ENCODE measurements around the gene F8. TPM values are rescaled to one million over a fixed set of nuclear protein-coding genes. Genes with fewer than 3 reads are reported as not detected.

Gene F8
- total and polyA plus RNA-seq, 2 of the 4 experiments (the other 2 are of a cell fraction): 1.4 to 1.5 TPM

DNA sequence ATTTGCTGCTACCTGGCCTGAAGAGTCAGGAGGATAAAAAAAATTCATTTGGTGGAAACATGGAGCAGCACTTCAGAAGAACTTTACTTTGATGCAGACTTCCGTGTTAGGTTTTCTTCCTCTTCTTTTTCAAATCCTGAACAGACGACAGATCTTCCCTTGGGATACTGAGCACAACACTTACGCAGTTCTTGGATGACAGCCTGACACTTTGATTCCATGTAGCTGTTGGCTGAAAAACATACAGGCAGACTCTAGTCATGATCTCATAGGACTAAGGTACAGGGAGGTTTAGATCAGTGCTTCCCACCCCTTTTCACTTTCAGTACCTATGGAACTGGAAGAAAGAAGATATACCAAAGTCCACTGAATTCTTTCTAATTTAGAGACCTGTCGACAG, 39.2 kb upstream of the F8 start:
- no peak overlapping the region for H3K4me3 ChIP-seq (ENCODE audit: insufficient read depth, low read depth, low read length)
- CTCF ChIA-PET: interaction anchor here (0.6 to 1.1 kb wide), 2 partner anchors 48 to 143 kb away, joined by 3 to 4 read pairs; no protein-coding TSS in a partner anchor
- H2BK20ac ChIP-seq (ENCODE audit: low read depth, low read length): no peak overlapping the region
- no peak overlapping the region for H3K23ac ChIP-seq (ENCODE audit: low read depth, low read length)
- H4K5ac ChIP-seq (ENCODE audit: low read depth, low read length): no peak overlapping the region
- no peak overlapping the region for H2AK5ac ChIP-seq (ENCODE audit: low read depth, low read length)
- no peak for ATAC-seq (ENCODE audit: low read depth)
- no peak overlapping the region for H2AFZ ChIP-seq (replicated peaks; ENCODE audit: low read length, poor library complexity)
- in situ Hi-C loops (cut with MboI; ENCODE audit: low sequenced_read_pairs) (no loop called here), intact Hi-C loops (cut with micrococcal nuclease) (no loop called here), dilution Hi-C loops (cut with HindIII; ENCODE audit: low sequenced_read_pairs, unreplicated experiment) (no loop called here)
- no peak overlapping the region for H3K9ac ChIP-seq (ENCODE audit: low read depth, low read length)
- no peak overlapping the region for H3K4me2 ChIP-seq (ENCODE audit: low read depth, low read length)
- H3K36me3 ChIP-seq (ENCODE audit: control insufficient read depth, insufficient read depth, low read length): no peaks in the 10 kb centered on the region; the same call in 1 of the 2 replicates
- TF ChIP-seq MXI1 (IDR thresholded peaks at IDR 0.05; ENCODE audit: borderline replicate concordance, low read depth, low read length) (no peak), MAZ (IDR thresholded peaks at IDR 0.05; ENCODE audit: borderline replicate concordance, low read depth, low read length) (no peak), POLR2A (IDR thresholded peaks at IDR 0.05; ENCODE audit: low read depth, low read length) (no peak), CEBPB (IDR thresholded peaks at IDR 0.05; ENCODE audit: low read depth, low read length) (no peak), RAD21 (IDR thresholded peaks at IDR 0.05; ENCODE audit: low read length) (no peak), NFE2L2 (IDR thresholded peaks at IDR 0.05; ENCODE audit: low read depth, low read length) (no peak)
- TF ChIP-seq, protein P1, sequence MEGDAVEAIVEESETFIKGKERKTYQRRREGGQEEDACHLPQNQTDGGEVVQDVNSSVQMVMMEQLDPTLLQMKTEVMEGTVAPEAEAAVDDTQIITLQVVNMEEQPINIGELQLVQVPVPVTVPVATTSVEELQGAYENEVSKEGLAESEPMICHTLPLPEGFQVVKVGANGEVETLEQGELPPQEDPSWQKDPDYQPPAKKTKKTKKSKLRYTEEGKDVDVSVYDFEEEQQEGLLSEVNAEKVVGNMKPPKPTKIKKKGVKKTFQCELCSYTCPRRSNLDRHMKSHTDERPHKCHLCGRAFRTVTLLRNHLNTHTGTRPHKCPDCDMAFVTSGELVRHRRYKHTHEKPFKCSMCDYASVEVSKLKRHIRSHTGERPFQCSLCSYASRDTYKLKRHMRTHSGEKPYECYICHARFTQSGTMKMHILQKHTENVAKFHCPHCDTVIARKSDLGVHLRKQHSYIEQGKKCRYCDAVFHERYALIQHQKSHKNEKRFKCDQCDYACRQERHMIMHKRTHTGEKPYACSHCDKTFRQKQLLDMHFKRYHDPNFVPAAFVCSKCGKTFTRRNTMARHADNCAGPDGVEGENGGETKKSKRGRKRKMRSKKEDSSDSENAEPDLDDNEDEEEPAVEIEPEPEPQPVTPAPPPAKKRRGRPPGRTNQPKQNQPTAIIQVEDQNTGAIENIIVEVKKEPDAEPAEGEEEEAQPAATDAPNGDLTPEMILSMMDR (conservative IDR thresholded peaks at IDR 0.05; ENCODE audit: low read depth, low read length): no peak
- DNase-seq: no peak
- H3K18ac ChIP-seq (ENCODE audit: low read depth, low read length): no peak overlapping the region
- H3K9me3 ChIP-seq (ENCODE audit: control insufficient read depth, insufficient read depth, low read length): no peaks in the 10 kb centered on the region
- no peak overlapping the region for H4K91ac ChIP-seq (ENCODE audit: insufficient read depth, low read depth, low read length)
- no peak overlapping the region for H3K56ac ChIP-seq (ENCODE audit: extremely low read depth, insufficient read depth, low read length)
- H3K27ac ChIP-seq (ENCODE audit: insufficient read depth, low read length): no peak overlapping the region
- no peak overlapping the region for H2BK120ac ChIP-seq (ENCODE audit: low read depth, low read length)
- H2BK15ac ChIP-seq (ENCODE audit: low read depth, low read length): no peak overlapping the region
- no peaks in the 10 kb centered on the region for H3K27me3 ChIP-seq (ENCODE audit: control insufficient read depth, insufficient read depth, low read length)
- H2AK9ac ChIP-seq (replicated peaks; ENCODE audit: low read depth, low read length, poor library complexity): no peak overlapping the region
- H2BK5ac ChIP-seq (ENCODE audit: low read depth, low read length, poor library complexity, severe bottlenecking): no peak overlapping the region
- H4K20me1 ChIP-seq (ENCODE audit: insufficient read depth, low read length): no peaks in the 10 kb centered on the region
- peaks cover 1 to 10% of the 10 kb centered on the region in 2 experiments; a peak in 2 of 4 replicates for H3K79me1 ChIP-seq (ENCODE audit: low read depth in 1 of 2, low read length in 2 of 2)
- peaks cover 4% of the 10 kb centered on the region for H3K4me1 ChIP-seq (ENCODE audit: control insufficient read depth, insufficient read depth, low read length)
- H3K14ac ChIP-seq (replicated peaks; ENCODE audit: low read depth, low read length): no peak overlapping the region
- WGBS, 2 experiments (ENCODE audit: extremely low coverage in 2 of 2, insufficient read length in 1 of 2): no CpG with 5 or more reads among the region's 4 CpGs
- POLR2A ChIA-PET (ENCODE audit: unreplicated experiment): no interaction called here
- no peak overlapping the region for H3K4ac ChIP-seq (ENCODE audit: low read depth, low read length)
- no peak overlapping the region for H4K8ac ChIP-seq (ENCODE audit: low read depth in 2 of 2, low read length in 2 of 2)
- no TSS peak for BruUV-seq (replicated peaks)
- H3K9me1 ChIP-seq (ENCODE audit: insufficient read depth, low read length): no peaks in the 10 kb centered on the region
